ENCODE results near the gene DBN1. TPM values are rescaled to one million over a fixed set of nuclear protein-coding genes. Genes with fewer than 3 reads are reported as not detected.

The DBN1 gene
- total and polyA plus RNA-seq, 3 experiments from 2014 or later = 28.1 to 50.5 (median 47.9) TPM

- ChIA-PET POLR2A (interaction anchor here (1.2 kb wide), 1 partner anchor 53 kb away, joined by 4 read pairs; the partner anchor contains the start of gene GRK6), CTCF (interaction anchor here (0.8 to 3.0 kb wide), 7 partner anchors 11 to 169 kb away, joined by 3 to 17 read pairs (median 7); no protein-coding TSS in a partner anchor)
These were observed 5.5 kb upstream of the DBN1 start for GRCh38 chr5:177478711-177479646.

DNA sequence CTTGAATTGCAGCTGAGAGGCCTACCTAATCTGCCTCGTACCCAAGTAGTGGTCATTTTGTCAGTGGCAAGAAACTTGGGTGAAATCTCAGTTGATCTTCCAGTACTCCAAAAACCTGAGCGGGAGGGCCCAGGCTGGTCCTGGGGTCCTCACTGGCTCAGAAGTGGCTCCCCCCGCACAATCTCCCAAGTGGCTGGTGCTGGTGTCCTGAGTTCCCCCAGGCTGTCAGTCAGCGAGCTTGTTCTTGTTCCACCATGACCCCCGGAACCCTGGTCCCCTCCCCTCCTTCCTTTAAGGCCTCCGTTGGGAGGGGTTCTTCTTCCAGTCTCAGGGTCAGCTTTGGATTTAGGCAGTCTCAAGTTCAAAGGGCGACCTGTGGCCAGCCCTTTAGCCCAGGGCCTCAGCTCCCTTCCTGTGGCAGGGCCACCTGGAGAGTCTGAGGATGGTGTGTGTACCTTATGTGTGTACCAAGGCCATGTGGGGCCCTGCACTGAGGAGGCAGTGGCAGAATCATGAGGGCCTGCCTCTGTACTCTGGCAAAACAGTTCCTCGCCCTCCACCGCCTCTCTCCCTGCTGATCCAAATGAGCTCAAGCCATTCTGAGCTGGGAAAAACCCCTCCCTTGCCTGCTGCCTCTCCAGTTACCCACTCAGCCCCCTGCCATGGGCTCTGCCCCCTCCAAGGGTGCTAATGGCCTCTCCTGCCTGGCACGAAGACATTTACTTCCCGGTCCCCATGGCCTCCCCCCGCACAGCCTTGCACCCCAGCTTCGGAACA is 4.5 kb upstream of the DBN1 start:
- H3K4me1 Mint-ChIP-seq = peaks cover 32 to 47% (median 32%) of the 10 kb centered on the region in 3 donors
- CTCF ChIA-PET = interaction anchor here (1.3 to 3.0 kb wide), 6 partner anchors 12 to 88 kb away, joined by 4 to 17 read pairs (median 7); no protein-coding TSS in a partner anchor
- peak overlapping the region in 1 of 7 donors; percentile 76 for H3K4me3 Mint-ChIP-seq
- peak overlapping the region in 4 of 8 donors; percentile 18 to 81 (median 38) for H3K27ac Mint-ChIP-seq
- no peaks in the 10 kb centered on the region for H3K36me3 ChIP-seq (ENCODE audit: insufficient read depth, low read length)
- peaks cover 23% of the 10 kb centered on the region for H3K4me1 ChIP-seq (ENCODE audit: insufficient read depth, low read length)
- no peak overlapping the region for H3K27ac ChIP-seq (ENCODE audit: low read depth, low read length)
- H3K36me3 Mint-ChIP-seq = no peaks in the 10 kb centered on the region
- no peaks in the 10 kb centered on the region for H3K9me3 Mint-ChIP-seq
- H3K4me3 ChIP-seq (ENCODE audit: low read length) = no peak overlapping the region
- no peak for DNase-seq
- no peaks in the 10 kb centered on the region for H3K9me3 ChIP-seq (ENCODE audit: low read length)
- no peaks in the 10 kb centered on the region for H3K27me3 ChIP-seq (ENCODE audit: insufficient read depth, low read length, poor library complexity, severe bottlenecking)
- H3K27me3 Mint-ChIP-seq = no peaks in the 10 kb centered on the region
- POLR2A ChIA-PET = interaction anchor here (1.1 to 1.2 kb wide), 2 partner anchors 9 to 51 kb away, joined by 4 read pairs; partner anchors contain the start of gene GRK6

More at GRCh38 chr5:177478711-177479646, 5.5 kb upstream of the DBN1 start:
- H3K27me3 Mint-ChIP-seq = no peaks in the 10 kb centered on the region
- no peaks in the 10 kb centered on the region for H3K36me3 ChIP-seq (ENCODE audit: insufficient read depth, low read length)
- no peaks in the 10 kb centered on the region for H3K9me3 ChIP-seq (ENCODE audit: low read length)
- no peaks in the 10 kb centered on the region for H3K9me3 Mint-ChIP-seq
- H3K27me3 ChIP-seq (ENCODE audit: insufficient read depth, low read length, poor library complexity, severe bottlenecking) = no peaks in the 10 kb centered on the region
- no peak overlapping the region for H3K27ac ChIP-seq (ENCODE audit: low read depth, low read length)
- peak overlapping the region; percentile 74 to 93 (median 86) for H3K27ac Mint-ChIP-seq
- H3K4me1 ChIP-seq (ENCODE audit: insufficient read depth, low read length) = peaks cover 23% of the 10 kb centered on the region
- H3K4me1 Mint-ChIP-seq = peaks cover 30 to 44% (median 30%) of the 10 kb centered on the region in 3 donors
- no peaks in the 10 kb centered on the region for H3K36me3 Mint-ChIP-seq
- H3K4me3 Mint-ChIP-seq = peak overlapping the region in 3 of 7 donors; percentile 27 to 55 (median 52)
- no peak overlapping the region for H3K4me3 ChIP-seq (ENCODE audit: low read length)
- DNase-seq = peak in 1 of 5 donors; percentile 50

- CTCF ChIA-PET = interaction anchor here (0.6 to 12.4 kb wide), 7 partner anchors 13 to 74 kb away, joined by 3 to 103 read pairs (median 4); no protein-coding TSS in a partner anchor
- H3K4me1 Mint-ChIP-seq = peaks cover 33 to 55% (median 38%) of the 10 kb centered on the region in 3 donors
- H3K9me3 Mint-ChIP-seq = no peaks in the 10 kb centered on the region
- peak overlapping the region in 6 of 8 donors; percentile 31 to 76 (median 46) for H3K27ac Mint-ChIP-seq
- H3K9me3 ChIP-seq (ENCODE audit: low read length) = no peaks in the 10 kb centered on the region
- no peak overlapping the region for H3K4me3 ChIP-seq (ENCODE audit: low read length)
- no peaks in the 10 kb centered on the region for H3K36me3 ChIP-seq (ENCODE audit: insufficient read depth, low read length)
- H3K27me3 Mint-ChIP-seq = no peaks in the 10 kb centered on the region
- no peaks in the 10 kb centered on the region for H3K27me3 ChIP-seq (ENCODE audit: insufficient read depth, low read length, poor library complexity, severe bottlenecking)
- no peak overlapping the region for H3K27ac ChIP-seq (ENCODE audit: low read depth, low read length)
- H3K4me1 ChIP-seq (ENCODE audit: insufficient read depth, low read length) = peaks cover 33% of the 10 kb centered on the region
- POLR2A ChIA-PET = no interaction called here
- H3K36me3 Mint-ChIP-seq = no peaks in the 10 kb centered on the region
- DNase-seq = peak in 1 of 5 donors; percentile 41
- H3K4me3 Mint-ChIP-seq = peak overlapping the region in 3 of 7 donors; percentile 7 to 61 (median 9)
These were observed 3.2 kb upstream of the DBN1 start for GRCh38 chr5:177476531-177477233.

GRCh38 chr5:177475563-177476427 is 2.4 kb upstream of the DBN1 start:
- Mint-ChIP-seq H3K9me3 (no peaks in the 10 kb centered on the region), H3K4me1 (peaks cover 42 to 64% (median 45%) of the 10 kb centered on the region in 3 donors), H3K27ac (peak overlapping the region; percentile 39 to 75 (median 66)), H3K36me3 (no peaks in the 10 kb centered on the region), H3K27me3 (no peaks in the 10 kb centered on the region), H3K4me3 (peak overlapping the region; percentile 17 to 81 (median 40))
- CTCF ChIA-PET = interaction anchor here (0.6 to 12.4 kb wide), 4 partner anchors 20 to 73 kb away, joined by 3 to 103 read pairs (median 4); no protein-coding TSS in a partner anchor
- no peaks in the 10 kb centered on the region for H3K27me3 ChIP-seq (ENCODE audit: insufficient read depth, low read length, poor library complexity, severe bottlenecking)
- H3K4me1 ChIP-seq (ENCODE audit: insufficient read depth, low read length) = peaks cover 40% of the 10 kb centered on the region
- no peak for DNase-seq
- H3K36me3 ChIP-seq (ENCODE audit: insufficient read depth, low read length) = no peaks in the 10 kb centered on the region
- POLR2A ChIA-PET = no interaction called here
- no peaks in the 10 kb centered on the region for H3K9me3 ChIP-seq (ENCODE audit: low read length)
- H3K4me3 ChIP-seq (ENCODE audit: low read length) = no peak overlapping the region
- H3K27ac ChIP-seq (ENCODE audit: low read depth, low read length) = no peak overlapping the region

DNA sequence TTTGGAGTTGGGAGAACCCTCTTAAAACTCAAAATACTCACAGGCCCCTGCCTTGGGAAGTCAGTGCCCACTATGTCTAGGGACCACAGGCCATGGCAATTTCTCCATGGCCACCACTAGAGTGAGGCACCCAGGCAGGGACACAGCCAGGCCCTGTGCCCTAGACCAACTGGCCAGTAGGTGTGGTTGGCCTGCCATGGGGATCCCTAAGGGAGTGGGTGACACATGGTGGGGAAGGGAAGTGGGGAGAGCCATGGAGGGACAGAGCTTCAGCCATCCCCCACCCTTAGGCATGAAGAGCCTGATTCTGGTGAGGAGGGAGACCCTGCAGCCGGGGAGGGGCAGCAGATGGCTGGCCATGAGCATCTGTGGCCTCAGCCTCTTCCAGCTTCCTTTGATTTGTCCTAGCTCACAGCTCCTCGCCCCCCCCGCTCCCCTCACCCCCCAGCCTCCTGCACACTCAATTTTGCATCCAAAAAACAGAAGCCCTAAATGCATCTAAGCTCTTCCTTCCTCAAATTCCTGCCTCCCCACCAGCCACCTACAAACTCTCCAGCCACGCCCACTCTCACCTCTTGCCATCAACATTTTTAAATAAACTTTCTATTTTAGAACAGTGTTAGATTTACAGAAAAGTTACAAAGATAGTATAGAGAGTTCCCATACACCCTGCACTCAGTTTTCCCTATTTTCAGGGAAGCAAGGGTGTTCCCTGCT is 1.6 kb upstream of the DBN1 start:
- H3K36me3 ChIP-seq (ENCODE audit: insufficient read depth, low read length) = no peaks in the 10 kb centered on the region
- H3K9me3 Mint-ChIP-seq = no peaks in the 10 kb centered on the region
- H3K4me3 ChIP-seq (ENCODE audit: low read length) = no peak overlapping the region
- H3K27ac Mint-ChIP-seq = peak overlapping the region; percentile 23 to 84 (median 54)
- peak overlapping the region; percentile 40 to 94 (median 81) for H3K4me3 Mint-ChIP-seq
- no peaks in the 10 kb centered on the region for H3K9me3 ChIP-seq (ENCODE audit: low read length)
- H3K36me3 Mint-ChIP-seq = no peaks in the 10 kb centered on the region
- CTCF ChIA-PET = interaction anchor here (1.0 to 12.4 kb wide), 3 partner anchors 19 to 86 kb away, joined by 3 to 103 read pairs (median 4); no protein-coding TSS in a partner anchor
- no peak for DNase-seq
- H3K27me3 Mint-ChIP-seq = no peaks in the 10 kb centered on the region
- no peak overlapping the region for H3K27ac ChIP-seq (ENCODE audit: low read depth, low read length)
- H3K4me1 ChIP-seq (ENCODE audit: insufficient read depth, low read length) = peaks cover 40% of the 10 kb centered on the region
- H3K27me3 ChIP-seq (ENCODE audit: insufficient read depth, low read length, poor library complexity, severe bottlenecking) = no peaks in the 10 kb centered on the region
- H3K4me1 Mint-ChIP-seq = peaks cover 46 to 70% (median 48%) of the 10 kb centered on the region in 3 donors
- POLR2A ChIA-PET = no interaction called here

GRCh38 chr5:177474002-177474476 is 605 bp upstream of the DBN1 start:
- H3K9me3 Mint-ChIP-seq = no peaks in the 10 kb centered on the region
- Histone ChIP-seq H3K9me3 (ENCODE audit: low read length) (no peaks in the 10 kb centered on the region), H3K36me3 (ENCODE audit: insufficient read depth, low read length) (no peaks in the 10 kb centered on the region), H3K4me1 (ENCODE audit: insufficient read depth, low read length) (peaks cover 33% of the 10 kb centered on the region), H3K27me3 (ENCODE audit: insufficient read depth, low read length, poor library complexity, severe bottlenecking) (no peaks in the 10 kb centered on the region), H3K27ac (ENCODE audit: low read depth, low read length) (no peak overlapping the region), H3K4me3 (ENCODE audit: low read length) (no peak overlapping the region)
- peaks cover 37 to 61% (median 41%) of the 10 kb centered on the region in 3 donors for H3K4me1 Mint-ChIP-seq
- peak overlapping the region; percentile 51 to 94 (median 80) for H3K4me3 Mint-ChIP-seq
- no peak for DNase-seq
- ChIA-PET POLR2A (interaction anchor here (0.7 kb wide), 1 partner anchor 23 kb away, joined by 3 read pairs; the partner anchor contains the start of gene PDLIM7), CTCF (interaction anchor here (1.0 to 12.4 kb wide), 4 partner anchors 19 to 85 kb away, joined by 3 to 103 read pairs (median 4); no protein-coding TSS in a partner anchor)
- H3K27ac Mint-ChIP-seq = peak overlapping the region in 7 of 8 donors; percentile 3 to 88 (median 78)
- no peaks in the 10 kb centered on the region for H3K27me3 Mint-ChIP-seq
- peaks cover 0 to 1% (median 0%) of the 10 kb centered on the region in 3 donors for H3K36me3 Mint-ChIP-seq

Data from CD8-positive, alpha-beta memory T cell (primary cell).